ENCODE measurements around the gene FMO1.
"Not testable (repeated sequence)": the region's sequence is repeated elsewhere in the genome, so short reads cannot be mapped to it uniquely, and the experiment has no call there.

The FMO1 gene

DNA sequence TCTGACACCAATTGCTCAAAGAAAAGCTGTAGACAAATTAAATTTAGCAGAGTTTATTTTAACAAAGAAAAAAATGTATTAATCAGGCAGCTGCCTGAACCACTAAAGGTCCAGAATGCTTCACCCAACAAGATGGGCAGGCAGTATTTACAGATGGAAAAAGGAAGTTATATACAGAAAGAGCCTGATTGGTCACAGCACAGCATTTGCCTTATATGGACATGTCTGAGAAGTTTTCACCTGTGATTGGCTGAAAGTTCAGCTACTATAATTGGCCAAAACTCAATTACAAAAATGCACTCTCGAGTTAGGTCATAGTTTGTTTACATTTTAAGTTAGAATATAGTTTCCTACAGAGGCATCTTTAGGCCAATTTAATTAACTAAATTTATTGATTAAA is 15.1 kb upstream of the FMO1 start:
- no peak for DNase-seq (ENCODE audit: low read depth)

DNA sequence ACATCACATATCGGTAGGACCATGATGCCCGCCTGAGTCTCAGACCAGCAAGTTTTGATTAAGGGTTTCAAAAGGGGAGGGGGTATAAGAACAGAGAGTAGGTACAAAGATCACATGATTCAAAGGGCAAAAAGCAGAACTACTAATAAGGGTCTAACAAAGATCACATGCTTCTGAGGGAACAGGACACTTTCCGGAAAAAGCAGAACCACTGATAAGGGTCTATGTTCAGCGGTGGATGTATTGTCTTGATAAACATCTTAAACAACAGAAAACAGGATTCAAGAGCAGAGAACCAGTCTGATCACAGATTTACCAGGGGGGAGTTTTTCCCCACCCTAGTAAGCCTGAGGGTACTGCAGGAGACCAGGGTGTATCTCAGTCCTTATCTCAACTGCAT is 12.1 kb upstream of the FMO1 start:
- not testable (repeated sequence) for DNase-seq (ENCODE audit: low read depth)

DNA sequence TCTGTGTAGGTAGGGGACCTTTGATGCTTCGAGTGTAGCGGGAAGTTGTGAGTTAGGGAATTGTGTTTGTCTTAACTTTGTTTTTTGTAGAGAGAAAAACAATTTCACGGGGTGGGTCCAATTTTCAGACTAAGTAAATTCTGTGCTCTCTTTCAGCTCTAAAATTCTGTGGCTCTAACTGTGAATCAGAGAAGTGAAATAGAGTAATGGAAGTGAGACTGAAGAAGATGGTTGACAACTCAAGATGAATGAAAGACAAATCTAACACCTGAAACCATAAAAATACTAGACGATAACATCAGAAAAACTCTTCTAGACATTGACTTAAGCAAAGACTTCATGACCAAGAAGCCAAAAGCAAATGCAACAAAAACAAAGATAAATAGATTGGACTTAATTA is 4.4 kb upstream of the FMO1 start:
- DNase-seq (ENCODE audit: low read depth), result no peak

DNA sequence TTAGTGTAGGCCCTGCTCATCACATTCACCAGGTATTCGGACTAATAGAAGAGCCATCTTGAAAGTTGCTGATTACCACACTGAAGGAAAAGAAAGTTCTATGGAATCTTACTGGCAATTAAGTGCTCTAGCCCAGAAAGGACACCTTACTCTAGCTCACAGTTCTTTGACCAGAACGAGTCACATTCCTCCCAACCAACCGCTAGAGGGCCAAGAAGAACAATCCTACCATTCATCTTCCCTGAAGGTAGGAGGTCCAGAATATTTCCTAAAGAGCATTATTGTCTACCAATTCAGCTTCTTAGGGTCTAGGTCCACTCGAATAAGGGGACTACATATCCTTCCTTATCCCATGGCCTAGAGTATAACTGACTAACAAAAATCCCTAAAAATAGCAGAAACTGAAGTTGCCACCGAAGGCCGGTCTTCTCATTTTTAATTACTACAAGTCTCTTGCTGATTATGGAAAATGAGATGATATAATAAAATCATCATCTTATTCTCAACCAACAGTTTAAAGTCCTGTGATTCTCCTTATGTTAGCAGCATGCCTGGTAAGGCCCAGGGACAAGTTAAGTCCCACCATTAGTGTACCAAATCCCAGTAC is 2.7 kb upstream of the FMO1 start:
- no peak for DNase-seq (ENCODE audit: low read depth)

DNA sequence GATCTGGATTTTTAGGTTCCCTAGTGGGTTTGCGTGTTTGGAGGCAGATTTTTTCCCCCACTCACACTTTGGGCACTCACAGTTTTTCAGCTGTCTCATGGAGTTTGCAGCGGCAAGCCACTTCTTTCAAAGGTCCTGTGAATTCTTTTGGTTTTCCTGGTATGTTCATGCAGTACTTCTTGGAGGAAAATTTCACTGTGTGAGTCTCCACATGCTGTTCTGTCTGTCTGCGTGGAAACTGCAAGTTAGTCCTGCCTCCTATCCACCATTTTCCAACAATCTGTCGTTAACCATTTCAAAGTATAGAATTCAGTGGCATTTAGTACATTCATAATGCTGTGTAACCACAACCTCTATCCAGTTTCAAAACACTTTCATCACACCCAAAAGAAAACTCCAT is 793 bp upstream of the FMO1 start:
- DNase-seq (ENCODE audit: low read depth), result no peak

DNA sequence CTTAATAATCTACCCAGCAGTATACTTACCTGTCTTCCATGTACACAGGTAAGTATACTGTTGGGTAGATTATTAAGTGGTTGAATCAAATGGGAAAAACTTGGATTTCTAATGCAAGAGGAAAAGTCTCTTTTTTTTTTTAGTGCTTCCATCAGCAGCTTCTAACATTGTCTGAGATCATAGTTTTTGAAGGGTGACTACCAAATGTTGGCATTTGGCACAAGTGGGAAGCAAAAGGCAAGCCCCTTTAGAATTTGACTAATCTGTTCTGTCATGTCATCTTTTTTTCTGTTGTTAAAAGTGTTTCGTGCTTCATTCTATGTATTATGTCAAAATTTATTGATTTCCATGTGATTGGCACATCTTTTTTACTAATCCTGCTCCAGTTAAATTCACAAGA is 547 bp downstream of the FMO1 start:
- DNase-seq (ENCODE audit: low read depth), result no peak

DNA sequence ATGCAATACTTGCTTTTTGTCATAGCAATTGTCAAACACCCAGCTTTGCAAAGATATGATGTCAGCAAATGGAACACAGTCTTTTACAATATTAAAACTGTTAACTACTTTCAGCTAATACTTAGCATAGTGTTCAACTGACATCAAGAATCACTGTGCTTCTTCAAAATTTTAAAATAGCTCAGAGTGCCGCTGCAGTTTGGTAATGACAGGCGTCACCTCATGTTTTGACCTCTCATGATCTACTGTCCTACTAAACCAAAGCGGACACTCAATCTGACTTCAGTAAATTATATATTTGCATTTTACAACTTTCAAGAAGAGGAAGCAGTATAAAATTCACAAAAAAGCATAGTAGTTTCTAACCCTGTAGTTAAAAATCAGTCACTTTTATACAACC is 2.0 kb downstream of the FMO1 start:
- DNase-seq (ENCODE audit: low read depth), result no peak

DNA sequence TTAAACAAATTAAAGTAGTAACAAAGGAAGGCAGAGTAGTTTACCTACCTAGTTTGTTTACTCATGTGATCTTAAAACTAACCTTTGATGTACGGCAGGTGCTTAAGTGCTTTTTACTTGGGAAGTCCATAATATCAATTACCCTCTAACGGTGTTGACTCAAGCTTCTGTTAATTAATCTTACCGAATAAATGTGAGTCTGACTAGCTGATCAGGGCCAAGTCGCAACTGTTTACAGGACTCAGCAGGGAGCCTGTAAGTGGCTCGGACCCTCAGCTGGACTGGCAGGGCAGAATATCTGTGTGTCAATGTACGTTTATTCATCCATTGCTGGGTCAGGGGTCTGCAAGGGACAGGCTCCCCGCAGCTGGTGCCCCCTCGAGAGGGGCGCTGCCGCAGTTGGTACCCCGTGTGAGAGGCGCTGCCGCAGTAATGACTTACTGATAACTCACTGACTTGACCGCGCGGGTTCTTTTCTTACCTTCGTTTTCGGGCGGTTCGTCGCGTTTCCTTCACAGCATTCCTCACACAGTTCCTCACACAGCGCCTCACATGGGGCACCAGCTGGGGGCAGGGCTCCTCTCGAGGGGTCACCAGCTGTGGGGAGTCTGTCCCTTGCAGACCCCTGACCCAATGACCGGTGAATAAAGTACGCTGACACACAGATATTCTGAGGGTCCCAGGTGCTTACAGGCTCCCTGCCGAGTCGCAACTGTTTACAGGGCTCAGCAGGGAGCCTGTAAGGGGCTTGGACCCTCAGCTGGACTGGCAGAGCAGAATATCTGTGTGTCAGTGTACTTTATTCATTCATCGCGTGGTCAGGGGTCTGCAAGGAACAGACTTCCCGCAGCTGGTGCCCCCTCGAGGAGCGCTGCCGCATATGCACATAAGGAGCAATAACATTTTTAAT is 3.0 kb downstream of the FMO1 start:
- DNase-seq (ENCODE audit: low read depth), result no peak

DNA sequence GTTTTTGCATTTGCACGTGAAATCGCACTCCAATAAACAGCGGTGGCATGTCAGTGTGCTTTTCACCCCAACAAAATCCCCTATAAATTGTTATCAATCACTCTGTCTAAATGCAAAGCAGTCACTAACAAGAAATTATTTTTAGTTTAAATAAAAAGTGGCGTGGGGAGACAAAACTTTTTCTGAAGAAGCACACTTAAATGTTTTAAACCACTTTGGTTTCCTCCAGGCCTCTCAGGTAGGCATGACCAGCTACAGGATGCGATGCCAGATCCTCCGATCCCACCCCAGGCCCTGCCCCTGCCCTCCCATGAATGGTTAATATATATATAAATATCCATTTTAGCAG is 3.6 kb downstream of the FMO1 start:
- DNase-seq (ENCODE audit: low read depth), result no peak

DNA sequence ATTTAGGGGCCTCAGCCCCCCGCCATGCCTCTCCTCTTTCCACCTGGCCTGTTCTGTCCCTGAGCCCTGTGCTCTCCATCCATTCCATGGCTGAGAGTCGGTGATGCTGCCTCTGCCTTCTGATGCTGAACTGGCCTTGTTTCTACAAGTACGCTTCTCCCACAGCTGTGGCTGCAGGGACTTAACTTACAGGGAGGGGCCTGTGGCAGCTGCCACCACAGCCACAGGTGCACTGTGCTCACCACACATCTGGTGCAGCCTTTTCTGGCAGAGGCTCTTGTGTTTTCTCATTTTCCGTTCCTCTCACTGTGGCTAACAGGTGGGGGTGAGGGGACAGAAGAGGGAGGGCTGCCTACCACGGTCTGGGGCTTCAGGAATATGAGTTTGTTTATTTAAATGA is 4.2 kb downstream of the FMO1 start:
- DNase-seq (ENCODE audit: low read depth), result no peak

DNA sequence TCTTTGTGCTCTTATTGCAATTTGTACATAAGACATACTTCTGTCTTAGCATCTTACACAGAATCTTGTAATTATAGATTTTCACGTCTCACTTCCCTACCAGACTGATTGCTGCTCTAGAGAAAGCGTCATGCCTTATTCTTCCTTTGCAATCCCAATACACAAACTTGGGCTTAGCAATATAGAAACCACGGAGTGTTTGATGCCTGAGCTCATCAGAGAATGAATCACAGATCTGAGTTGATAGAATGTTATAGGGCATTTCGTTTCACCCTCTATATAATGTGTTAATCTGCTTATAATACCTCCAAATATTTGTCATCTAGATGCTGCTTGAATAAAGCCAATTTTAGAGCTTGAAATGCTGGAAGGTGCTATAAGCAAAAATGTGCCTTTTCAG is 6.6 kb downstream of the FMO1 start:
- no peak for DNase-seq (ENCODE audit: low read depth)

DNA sequence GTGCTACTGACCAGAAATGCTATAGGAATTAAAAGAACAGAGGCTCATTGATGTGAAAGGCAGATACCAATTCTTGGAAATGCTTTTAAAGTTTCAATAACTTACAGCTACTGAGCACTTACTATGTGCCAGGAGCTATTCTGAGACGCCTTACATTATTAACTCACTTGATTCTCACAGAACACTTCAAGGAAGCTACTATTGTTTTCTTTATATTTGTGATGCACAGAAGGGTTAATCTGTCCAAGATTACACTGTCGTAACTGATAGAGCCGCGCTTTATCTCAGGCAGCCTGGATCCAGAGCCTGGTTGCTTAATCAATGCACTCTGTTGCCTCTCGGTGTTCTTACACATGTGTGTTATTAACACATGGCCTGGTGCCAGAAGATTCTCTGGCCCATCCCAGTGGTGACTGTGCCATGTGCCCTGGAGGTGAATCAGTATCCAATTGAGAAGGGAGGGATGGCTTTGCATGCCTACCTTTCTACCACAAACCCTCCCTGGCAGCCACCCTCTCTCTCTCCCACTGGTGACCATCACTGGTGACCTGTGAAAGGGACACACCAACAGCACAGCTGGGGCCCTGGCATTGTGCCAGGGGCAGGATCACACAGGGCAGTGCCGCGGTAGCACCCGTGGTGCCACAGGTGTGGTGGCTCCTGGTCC is 8.8 kb downstream of the FMO1 start:
- DNase-seq (ENCODE audit: low read depth), result no peak

DNA sequence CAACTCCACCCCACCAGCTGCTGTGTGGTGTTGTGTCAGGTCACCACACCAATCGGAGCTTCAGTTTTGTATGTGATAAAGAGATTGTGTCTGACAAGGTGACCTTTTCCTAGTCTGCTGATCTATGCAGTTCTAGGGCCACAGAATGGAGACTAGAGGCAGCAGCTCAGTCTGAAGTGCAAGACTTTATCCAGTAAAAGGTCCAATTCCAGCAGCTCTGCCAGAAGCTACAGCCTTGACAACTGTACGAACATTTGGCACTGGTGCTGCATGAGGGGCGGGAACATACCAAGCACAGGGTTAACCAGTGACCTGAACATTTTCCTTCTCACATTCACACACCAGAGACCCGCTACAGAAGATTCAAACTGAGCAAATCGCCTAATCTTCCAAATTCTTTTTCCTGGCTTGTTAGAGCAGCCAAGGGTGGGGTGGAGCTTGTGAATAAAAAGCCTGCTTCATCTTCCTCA is 9.3 kb downstream of the FMO1 start:
- no peak for DNase-seq (ENCODE audit: low read depth)

DNA sequence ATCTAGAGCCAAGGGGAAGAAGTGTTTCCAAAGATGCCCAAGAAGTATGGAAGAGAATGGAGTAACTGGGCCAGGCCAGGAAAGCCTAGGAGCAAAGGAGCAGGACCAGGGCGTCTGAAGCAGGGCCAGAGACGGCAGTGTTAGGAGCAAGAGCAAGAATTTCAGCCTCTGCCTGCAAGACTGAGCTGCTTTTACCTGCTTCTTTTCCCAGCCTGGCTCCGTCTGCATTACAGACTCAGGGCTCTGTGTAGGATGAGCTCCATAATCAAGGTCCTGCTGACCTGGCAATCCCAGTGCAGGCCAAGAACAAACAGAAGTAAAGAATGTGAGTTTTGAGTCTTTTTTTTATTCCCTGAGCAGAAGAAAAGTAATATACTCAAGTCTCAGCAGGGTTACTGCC is 10.1 kb downstream of the FMO1 start:
- DNase-seq (ENCODE audit: low read depth), result no peak

DNA sequence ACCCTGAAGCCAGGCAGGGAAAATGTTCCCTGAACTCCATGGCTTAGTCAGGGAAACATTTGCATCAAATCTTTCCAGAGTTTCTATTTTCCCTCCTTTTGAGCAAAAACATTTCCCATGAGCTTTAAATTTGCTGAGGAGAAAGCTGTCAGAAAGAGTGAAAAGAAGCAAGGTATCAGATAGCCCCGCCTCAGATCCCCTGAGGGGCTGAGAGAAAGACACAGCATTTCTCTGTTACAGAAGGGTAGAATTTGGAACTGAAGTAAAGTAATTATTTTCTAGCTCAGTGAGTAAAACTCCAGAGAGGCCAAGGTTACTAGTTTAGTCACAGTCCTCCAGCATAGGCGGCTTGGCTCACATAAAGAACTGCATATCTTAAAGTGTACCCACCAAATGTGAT is 10.6 kb downstream of the FMO1 start:
- DNase-seq (ENCODE audit: low read depth), result no peak

DNA sequence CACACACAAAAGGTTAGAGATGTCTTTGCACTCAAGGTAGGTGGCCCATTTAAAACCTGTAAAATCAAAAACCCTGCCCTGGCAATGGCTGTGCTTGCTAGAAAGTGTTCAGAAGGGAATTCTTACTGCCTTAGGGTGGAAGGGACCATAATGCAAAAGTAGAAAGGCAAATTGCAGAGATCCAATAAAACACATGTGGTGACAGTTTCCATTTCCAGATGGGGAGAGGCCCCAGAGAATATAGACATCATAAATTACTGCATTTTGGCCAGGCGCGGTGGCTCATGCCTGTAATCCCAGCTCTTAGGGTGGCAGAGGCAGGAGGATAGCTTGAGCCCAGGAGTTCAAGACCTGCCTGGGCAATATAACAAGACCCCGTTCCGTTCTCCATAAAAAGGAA is 13.0 kb downstream of the FMO1 start:
- no peak for DNase-seq (ENCODE audit: low read depth)

DNA sequence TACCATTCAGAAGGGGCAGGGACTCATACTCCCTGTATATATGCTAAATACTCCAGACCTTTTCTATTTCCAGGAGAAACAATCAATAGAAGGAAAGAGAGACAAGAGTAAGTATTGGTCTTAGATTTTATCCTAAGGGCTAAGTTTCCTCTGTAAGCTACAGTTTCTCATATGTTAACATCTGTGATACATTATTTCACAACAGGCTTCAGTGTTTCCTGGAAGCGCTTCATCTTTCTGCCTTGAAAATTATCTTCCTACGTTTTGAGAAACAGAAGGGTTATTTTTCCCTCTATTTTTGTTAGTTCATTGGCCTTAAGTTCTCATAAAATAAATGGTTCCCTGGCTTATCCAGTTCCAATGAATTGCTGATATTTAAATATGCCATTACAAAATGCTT is 15.6 kb downstream of the FMO1 start:
- DNase-seq (ENCODE audit: low read depth), result no peak

DNA sequence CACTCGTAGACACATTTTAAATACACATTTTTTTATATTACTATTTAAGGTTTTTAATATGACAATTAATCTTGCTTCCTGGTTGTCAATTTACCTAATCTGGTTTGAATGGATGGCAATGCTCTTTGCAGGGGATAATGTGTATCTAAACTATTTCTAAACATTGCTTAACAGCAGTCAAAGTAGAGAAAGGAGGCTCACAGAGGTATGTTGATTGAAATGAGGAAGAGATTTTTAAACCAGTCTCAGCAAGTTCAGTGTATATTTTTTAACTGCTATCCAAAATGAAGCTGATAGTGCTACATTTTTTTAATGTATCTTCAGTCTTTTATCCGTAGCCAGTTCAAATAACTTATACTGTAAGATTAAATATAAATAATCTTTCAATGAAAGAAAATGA is 17.4 kb downstream of the FMO1 start:
- DNase-seq (ENCODE audit: low read depth), result no peak

DNA sequence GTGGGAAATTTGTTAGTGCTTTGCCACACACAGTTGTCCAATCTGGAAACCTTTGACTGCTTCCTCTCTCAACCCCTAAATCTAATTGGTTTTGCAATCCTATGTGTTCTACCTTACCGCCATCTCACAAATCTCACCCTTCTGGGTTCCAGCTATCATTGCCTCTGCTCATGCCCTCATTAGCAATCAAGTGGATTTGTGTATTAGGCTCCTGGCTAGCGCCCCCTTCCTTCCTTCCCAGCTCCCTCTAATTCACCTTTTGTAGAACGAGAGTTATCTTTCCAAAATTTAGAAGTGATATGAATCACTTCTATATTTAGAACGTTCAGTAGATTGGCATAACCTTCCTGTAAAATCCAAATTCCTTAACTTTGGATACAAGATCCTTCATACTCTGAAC is 18.6 kb downstream of the FMO1 start:
- no peak for DNase-seq (ENCODE audit: low read depth)

DNA sequence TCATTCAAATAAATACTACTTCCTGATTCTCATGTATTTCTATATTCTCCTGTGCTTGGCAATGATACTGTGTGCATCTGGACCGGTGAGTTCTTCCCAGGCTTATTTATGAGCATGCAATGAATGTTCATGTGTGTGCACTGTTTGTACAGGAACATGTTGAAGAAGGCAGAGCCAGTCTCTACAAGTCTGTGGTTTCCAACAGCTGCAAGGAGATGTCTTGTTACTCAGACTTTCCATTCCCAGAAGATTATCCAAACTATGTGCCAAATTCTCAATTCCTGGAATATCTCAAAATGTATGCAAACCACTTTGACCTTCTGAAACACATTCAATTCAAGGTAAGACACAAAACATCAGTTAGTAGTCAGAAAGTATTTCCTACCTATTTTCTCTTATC is 19.1 kb downstream of the FMO1 start:
- no peak for DNase-seq (ENCODE audit: low read depth)

DNA sequence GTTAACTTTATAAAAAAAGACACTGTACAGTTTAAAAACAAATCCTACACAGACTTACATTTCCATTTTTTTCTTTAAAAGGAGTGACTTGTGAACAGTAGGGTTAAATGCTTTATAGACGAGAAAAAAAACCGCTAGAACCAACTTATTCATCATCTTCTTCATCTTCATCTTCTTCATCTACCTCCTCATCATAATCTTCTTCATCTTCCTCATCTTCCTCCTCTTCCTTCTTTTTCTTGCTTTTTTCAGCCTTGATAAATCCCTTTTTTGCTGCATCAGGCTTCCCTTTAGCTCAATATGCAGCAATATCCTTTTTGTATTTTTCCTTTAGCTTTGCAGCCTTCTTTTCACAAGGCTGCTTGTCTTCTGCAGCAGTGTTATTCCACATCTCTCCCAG is 22.5 kb downstream of the FMO1 start:
- DNase-seq (ENCODE audit: low read depth), result no peak

DNA sequence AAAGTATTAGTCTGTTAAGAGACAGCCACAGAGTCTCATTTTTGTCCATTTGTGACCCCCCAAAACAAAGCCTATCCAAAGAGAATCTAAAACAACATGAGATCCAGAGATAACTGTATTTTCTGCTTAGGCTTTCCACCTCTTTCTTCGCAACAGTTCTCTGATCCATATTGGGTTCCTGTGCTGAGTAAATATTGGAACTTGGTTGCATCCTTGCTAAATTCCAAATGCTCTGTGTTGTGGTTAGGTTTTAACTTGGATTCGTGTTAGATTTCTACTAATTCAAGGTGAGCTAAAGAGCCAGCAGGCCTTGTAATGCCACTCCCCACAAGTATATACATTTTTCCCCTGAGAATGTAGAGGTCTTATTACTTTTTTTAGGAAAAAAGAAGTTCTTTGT is 29.2 kb downstream of the FMO1 start:
- DNase-seq (ENCODE audit: low read depth), result no peak

DNA sequence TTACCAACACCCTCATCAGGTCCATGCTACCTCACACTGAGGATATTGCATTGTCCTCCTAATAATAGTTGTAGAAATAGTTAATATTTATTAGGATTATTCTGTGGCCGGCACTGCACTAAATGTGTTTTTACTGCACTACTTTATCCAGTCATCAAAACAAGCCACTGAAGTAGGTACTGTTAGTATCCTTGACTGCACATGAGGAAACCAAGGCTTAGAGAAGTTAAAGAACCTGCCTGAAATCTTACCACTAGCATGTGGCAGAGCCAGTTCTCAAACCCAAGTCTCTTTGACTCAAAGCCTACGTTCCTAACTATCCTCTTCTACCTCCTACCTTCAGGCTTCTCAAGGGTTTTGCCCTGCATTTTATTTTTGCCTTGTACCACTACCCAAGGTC is 30.9 kb downstream of the FMO1 start:
- DNase-seq (ENCODE audit: low read depth), result no peak
